ENCODE data around the gene OTOP2.

- no peak for TF ChIP-seq CTCF (IDR thresholded peaks at IDR 0.05)
- TF ChIP-seq POLR2A (IDR thresholded peaks at IDR 0.05), result no peak
These were observed 6.6 kb upstream of the OTOP2 start for GRCh38 chr17:74917430-74917829.
